ENCODE results near the gene JAZF1. TPM values are rescaled to one million over a fixed set of nuclear protein-coding genes. Genes with fewer than 3 reads are reported as not detected.

The JAZF1 gene
- polyA plus RNA-seq, 3 donors = 12.1 to 18.1 (median 17.2) TPM

GRCh38 chr7:27930910-27931476 is 249.6 kb downstream of the JAZF1 start:
- no peak overlapping the region for H3K27ac Mint-ChIP-seq

GRCh38 chr7:27929127-27929526 is 251.5 kb downstream of the JAZF1 start:
- no peak for TF ChIP-seq CTCF (IDR thresholded peaks at IDR 0.05)
- Mint-ChIP-seq H3K27me3 (ENCODE audit: low read depth in 3 of 3) (peaks cover 0 to 3% (median 2%) of the 10 kb centered on the region in 3 donors), H3K4me1 (no peaks in the 10 kb centered on the region), H3K4me3 (no peak overlapping the region), H3K9me3 (peaks cover 0 to 2% (median 0%) of the 10 kb centered on the region in 7 donors), H3K36me3 (peaks cover 10 to 12% of the 10 kb centered on the region in 2 donors), H3K27ac (no peak overlapping the region)
- H3K79me2 ChIP-seq (ENCODE audit: insufficient read depth, low read length) = peaks cover 2% of the 10 kb centered on the region
- H3K36me3 ChIP-seq (replicated peaks in 1 of 2; ENCODE audit: control insufficient read depth in 1 of 2, insufficient read depth in 2 of 2, low read length in 2 of 2) = no peaks in the 10 kb centered on the region
- H3K9me3 ChIP-seq (replicated peaks in 1 of 2; ENCODE audit: control insufficient read depth in 1 of 2, insufficient read depth in 1 of 2, low read length in 2 of 2) = no peaks in the 10 kb centered on the region
- H3K27ac ChIP-seq (ENCODE audit: low read depth in 1 of 2, low read length in 2 of 2) = no peak overlapping the region
- no peaks in the 10 kb centered on the region for H3K27me3 ChIP-seq (ENCODE audit: control insufficient read depth in 2 of 2, insufficient read depth in 2 of 2, low read length in 2 of 2)
- no peak overlapping the region for H3K4me2 ChIP-seq (replicated peaks; ENCODE audit: extremely low read depth, low read length, poor library complexity, severe bottlenecking)
- no peak overlapping the region for H3K9ac ChIP-seq (ENCODE audit: insufficient read depth, low read length, poor library complexity, severe bottlenecking)
- peaks cover 71% of the 10 kb centered on the region for H4K20me1 ChIP-seq (ENCODE audit: insufficient read depth, low read length)
- no peak for DNase-seq
- 91% methylated on average over 3 of the region's 3 CpGs for WGBS (ENCODE audit: insufficient coverage)
- no peak overlapping the region for H2AFZ ChIP-seq (ENCODE audit: insufficient read depth, low read depth, low read length, poor library complexity, severe bottlenecking)
- intact Hi-C loops (cut with micrococcal nuclease) = loop anchor here (10.0 kb wide), 2 partner anchors 714 to 734 kb away; no protein-coding TSS in a partner anchor
- no peaks in the 10 kb centered on the region for H3K4me1 ChIP-seq (ENCODE audit: control insufficient read depth in 1 of 2, insufficient read depth in 2 of 2, low read length in 2 of 2)
- H3K4me3 ChIP-seq (replicated peaks in 1 of 3; ENCODE audit: low read depth in 2 of 3, low read length in 3 of 3) = no peak overlapping the region

More at GRCh38 chr7:27930910-27931476, 249.6 kb downstream of the JAZF1 start:
- Mint-ChIP-seq H3K4me3 (no peak overlapping the region), H3K36me3 (peaks cover 10 to 21% of the 10 kb centered on the region in 2 donors), H3K27me3 (ENCODE audit: low read depth in 3 of 3) (peaks cover 0 to 2% (median 2%) of the 10 kb centered on the region in 3 donors), H3K9me3 (peaks cover 0 to 2% (median 0%) of the 10 kb centered on the region in 7 donors), H3K4me1 (no peaks in the 10 kb centered on the region)
- DNase-seq = no peak
- H3K9ac ChIP-seq (ENCODE audit: insufficient read depth, low read length, poor library complexity, severe bottlenecking) = no peak overlapping the region
- H3K36me3 ChIP-seq (replicated peaks in 1 of 2; ENCODE audit: control insufficient read depth in 1 of 2, insufficient read depth in 2 of 2, low read length in 2 of 2) = no peaks in the 10 kb centered on the region
- H3K4me3 ChIP-seq (replicated peaks in 1 of 3; ENCODE audit: low read depth in 2 of 3, low read length in 3 of 3) = no peak overlapping the region
- no peaks in the 10 kb centered on the region for H3K9me3 ChIP-seq (replicated peaks in 1 of 2; ENCODE audit: control insufficient read depth in 1 of 2, insufficient read depth in 1 of 2, low read length in 2 of 2)
- intact Hi-C loops (cut with micrococcal nuclease) = no loop called here
- no peaks in the 10 kb centered on the region for H3K4me1 ChIP-seq (ENCODE audit: control insufficient read depth in 1 of 2, insufficient read depth in 2 of 2, low read length in 2 of 2)
- no peaks in the 10 kb centered on the region for H3K27me3 ChIP-seq (ENCODE audit: control insufficient read depth in 2 of 2, insufficient read depth in 2 of 2, low read length in 2 of 2)
- TF ChIP-seq CTCF (IDR thresholded peaks at IDR 0.05) = no peak
- no peak overlapping the region for H2AFZ ChIP-seq (ENCODE audit: insufficient read depth, low read depth, low read length, poor library complexity, severe bottlenecking)
- H3K27ac ChIP-seq (ENCODE audit: low read depth in 1 of 2, low read length in 2 of 2) = no peak overlapping the region
- H4K20me1 ChIP-seq (ENCODE audit: insufficient read depth, low read length) = peaks cover 69% of the 10 kb centered on the region
- H3K4me2 ChIP-seq (replicated peaks; ENCODE audit: extremely low read depth, low read length, poor library complexity, severe bottlenecking) = no peak overlapping the region
- H3K79me2 ChIP-seq (ENCODE audit: insufficient read depth, low read length) = peaks cover 2% of the 10 kb centered on the region
